HL-60/S4 treated with phorbol 12-myristate 13-acetate at 8.2 ng/mL for 4 days and 3 days (cell line): ENCODE measurements around the gene TRH.
"Not testable (repeated sequence)": the region's sequence is repeated elsewhere in the genome, so short reads cannot be mapped to it uniquely, and the experiment has no call there.

Experiments used
- in situ Hi-C: fragments of 300-500 bp; cut with MboI; formaldehyde crosslinking; loops from 2 replicates; pipeline ENCODE4 v1.15.0; 2022; ENCODE audit warnings: low sequenced_read_pairs

The TRH gene

DNA sequence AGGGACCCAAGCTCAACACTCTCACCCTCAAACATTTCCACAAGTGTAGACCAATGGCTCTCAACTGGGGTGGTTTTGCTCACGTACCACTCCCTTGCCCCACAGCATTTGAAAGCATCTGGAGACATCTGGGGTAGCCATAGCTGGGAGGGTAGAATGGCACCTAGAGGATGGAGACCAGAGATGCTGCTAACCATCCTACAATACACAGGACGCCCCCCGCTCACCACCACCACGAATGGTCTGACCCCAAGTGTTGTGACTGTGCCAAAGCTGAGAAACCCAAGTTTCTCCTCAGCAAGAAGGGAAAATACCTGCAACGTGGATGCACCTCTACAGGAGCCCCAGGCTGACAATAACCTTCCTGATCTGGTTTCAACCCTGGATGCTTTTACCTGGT is 24.7 kb downstream of the TRH start:
- in situ Hi-C loops, result not testable (repeated sequence)

DNA sequence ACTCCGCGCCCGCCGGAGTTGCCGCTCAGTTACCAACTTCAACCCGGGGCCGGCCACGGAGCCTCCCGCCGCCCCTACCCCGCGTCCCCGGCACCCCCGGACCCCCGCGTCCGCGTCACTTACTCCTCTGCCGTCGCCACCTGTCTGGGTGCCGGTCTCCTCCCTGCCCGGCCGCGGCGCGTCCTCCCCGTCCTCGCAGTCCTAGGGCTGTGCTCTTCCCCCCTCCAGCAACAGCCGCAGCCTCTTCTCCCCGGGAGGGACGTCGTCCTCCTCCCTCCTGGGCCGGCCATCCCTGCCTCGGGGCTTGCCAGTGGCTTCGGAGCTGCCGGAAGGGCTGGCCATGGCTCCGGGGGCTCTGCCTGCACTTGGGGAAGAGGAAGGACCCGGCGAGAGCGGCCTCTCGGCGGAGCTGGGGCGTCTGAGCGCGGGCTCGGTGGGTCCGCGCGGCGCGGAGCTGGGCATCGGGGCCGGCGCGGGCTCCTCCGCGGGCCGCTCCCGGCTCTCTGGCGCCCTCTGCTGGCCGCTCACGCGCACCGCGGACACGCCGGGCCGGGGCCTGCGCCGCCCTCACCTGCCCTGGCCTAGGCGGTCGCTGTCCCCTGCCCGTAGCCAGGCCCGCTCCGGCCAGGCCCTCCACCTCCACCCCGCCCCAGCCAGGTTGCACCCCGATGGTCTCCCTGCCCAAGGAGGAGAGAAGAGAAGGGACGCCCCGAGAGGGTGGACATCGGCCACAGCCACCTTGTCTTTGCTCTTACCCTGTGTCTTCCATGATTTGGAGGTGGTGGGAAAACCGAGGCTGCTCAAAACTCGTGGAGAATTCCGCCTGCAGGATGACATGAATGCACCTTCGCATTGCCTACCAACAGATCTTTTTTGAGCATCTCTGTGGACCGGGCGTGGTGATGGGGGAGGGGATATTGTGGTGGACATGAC is 28.4 kb downstream of the TRH start:
- in situ Hi-C loops, result loop anchor here (10.0 kb wide), 1 partner anchor 58 kb away; no protein-coding TSS in a partner anchor

DNA sequence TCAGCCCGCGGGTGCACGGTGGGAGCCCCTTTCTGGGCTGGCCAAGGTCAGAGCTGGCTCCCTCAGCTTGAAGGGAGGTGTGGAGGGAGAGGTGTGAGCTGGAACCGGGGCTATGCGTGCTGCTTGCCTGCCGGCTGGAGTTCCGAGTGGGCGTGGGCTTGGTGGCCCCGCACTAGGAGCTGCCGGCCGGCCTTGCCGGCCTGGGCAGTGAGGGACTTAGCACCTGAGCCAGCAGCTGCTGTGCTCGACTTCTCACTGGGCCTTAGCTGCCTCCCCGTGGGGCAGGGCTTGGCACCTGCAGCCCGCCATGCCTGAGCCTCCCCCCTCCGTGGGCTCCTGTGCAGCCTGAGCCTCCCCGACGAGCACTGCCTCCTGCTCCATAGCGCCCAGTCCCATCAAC is 36.0 kb downstream of the TRH start:
- in situ Hi-C loops, result no loop called here

DNA sequence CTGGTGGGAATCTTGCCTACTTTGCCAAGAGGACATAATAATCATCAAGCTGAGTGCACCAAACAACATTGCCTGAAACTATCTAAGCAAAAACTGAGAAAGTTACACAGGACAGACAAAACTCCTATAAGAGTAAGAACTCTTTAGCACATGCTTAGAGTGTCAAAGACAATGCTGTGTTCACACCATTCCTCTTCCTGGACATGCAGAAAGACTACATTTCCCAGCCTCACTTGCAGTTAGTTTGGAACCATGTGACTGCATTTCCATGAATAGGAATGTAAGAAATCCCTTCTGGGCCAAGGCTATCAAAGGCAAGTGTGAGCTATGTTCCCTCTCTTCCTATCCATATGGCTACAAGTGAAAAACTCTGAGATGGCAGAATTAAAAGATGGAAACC is 37.6 kb downstream of the TRH start:
- in situ Hi-C loops, result not testable (repeated sequence)

DNA sequence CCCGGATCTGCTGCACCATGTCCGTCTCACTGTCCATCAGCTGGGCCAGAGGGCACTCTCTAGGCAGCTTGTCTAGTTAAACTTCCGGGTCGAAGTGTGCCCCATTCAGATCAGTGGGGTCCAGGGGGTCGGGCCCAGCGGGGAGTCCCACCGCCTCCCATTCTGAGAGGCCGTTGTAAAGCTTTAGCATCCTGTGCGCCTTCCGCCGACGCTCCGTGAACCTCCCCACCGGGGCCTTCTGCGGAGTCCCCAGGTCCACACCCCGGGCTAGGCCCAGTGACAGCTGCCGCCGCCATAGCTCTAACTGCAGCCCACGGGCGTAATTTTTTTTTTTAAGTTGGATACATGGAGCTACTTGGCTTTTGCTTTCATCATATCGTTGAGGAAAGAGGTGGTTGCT is 38.7 kb downstream of the TRH start:
- in situ Hi-C loops, result not testable (repeated sequence)

DNA sequence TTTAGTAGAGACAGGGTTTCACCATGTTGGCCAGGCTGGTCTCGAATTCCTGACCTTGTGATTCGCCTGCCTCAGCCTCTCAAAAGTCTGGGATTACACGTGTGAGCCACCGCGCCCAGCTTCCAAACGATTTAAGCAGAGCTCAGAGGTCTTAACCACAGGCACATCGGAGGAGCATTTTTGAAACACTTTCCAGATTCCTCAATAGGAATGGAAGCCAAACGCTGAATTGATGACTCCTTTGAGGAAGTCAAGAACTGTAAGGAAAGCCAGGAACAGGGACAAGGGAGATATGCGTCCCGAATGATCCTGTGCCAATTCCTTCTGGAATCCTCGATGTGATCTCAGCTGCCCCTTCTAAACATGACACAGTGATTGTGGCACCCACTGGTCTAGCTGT is 40.0 kb downstream of the TRH start:
- in situ Hi-C loops, result no loop called here

DNA sequence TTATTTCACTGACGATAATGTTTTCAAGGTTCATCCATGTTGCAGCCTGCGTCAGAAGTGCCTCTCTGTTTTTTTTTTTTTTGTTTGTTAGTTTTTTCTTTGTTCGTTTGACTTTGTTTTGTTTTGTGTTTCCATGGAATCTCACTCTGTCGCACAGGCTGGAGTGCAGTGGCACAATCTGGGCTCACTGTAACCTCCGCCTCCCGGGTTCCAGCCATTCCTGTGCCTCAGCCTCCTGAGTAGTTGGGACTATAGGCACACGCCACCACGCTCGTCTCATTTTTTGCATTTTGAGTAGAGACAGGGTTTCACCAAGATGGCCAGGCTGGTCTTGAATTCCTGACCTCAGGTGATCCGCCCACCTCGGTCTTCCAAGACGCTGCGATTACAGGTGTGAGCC is 43.1 kb downstream of the TRH start:
- in situ Hi-C loops, result not testable (repeated sequence)

DNA sequence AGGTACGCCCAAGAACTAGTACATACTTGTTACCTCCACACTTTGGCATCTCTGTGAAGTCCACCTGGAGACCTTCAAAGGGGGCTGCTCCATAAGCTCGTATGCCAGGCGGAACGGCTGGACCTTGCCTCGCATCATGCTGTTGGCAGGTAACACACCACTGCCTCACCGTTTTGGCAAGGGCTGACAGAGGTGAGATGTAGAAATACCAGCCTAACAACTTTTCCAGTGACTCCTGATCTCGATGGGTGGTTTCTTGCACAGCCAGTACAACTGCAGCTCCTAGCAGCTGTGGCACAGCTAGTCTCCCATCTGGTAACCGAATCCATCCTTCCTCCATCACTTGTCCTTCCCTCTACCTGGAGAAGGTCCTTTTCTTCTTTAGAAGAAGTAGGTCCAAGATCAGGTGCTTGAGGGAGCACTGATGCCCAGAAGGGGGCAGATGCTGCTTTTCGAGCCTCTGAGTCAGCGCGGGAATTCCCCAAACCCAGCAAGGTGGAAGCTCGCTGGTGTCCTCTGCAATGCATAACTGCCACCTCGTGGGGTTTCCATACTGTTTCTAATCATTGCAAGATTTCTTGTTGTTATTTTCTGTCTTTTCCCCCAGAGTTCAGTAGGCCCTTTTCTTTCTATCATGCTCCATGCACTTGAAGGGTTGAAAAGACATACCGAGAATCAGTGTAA is 51.8 kb downstream of the TRH start:
- in situ Hi-C loops, result not testable (repeated sequence)

DNA sequence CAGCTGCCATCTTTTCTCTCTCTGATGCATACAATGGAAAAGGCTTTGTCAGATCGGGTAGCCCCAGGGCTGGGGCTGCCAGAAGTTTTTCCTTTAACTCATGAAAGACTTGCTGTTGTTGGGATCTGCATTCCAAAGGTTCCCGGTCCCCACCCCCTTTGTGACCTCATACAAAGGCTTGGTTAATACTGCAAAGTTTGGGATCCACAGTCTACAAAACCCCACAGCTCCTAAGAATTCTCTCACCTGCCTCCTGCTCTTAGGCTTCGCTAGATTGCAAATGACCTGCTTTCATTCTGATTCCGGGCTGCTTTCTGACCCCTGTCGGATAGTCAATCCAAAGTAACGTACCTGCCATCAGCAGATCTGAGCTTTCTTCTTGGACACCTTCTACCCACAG is 52.9 kb downstream of the TRH start:
- in situ Hi-C loops, result not testable (repeated sequence)
